HG03095 (cell line): ENCODE measurements around the gene KLHL14.

Source experiments
- ATAC-seq: cut with Tn5 transposase; IDR thresholded peaks from one replicate; pipeline ENCODE4 v1.9.1; 2021; ENCODE audit warnings: moderate library complexity; ENCODE audit not compliant: unreplicated experiment

KLHL14 gene

GRCh38 chr18:32770666-32771168 lies 2.1 kb downstream of the KLHL14 start:
- no peak for ATAC-seq

- ATAC-seq: no peak
Observed at GRCh38 chr18:32770054-32770665, 2.7 kb downstream of the KLHL14 start.

- ATAC-seq: no peak
Observed at GRCh38 chr18:32769586-32770053, 3.2 kb downstream of the KLHL14 start.

GRCh38 chr18:32769071-32769585 lies 3.7 kb downstream of the KLHL14 start:
- no peak for ATAC-seq

GRCh38 chr18:32767400-32767799 lies 5.4 kb downstream of the KLHL14 start:
- no peak for ATAC-seq

GRCh38 chr18:32764611-32765244 lies 8.1 kb downstream of the KLHL14 start:
- ATAC-seq: no peak

GRCh38 chr18:32763293-32763692 lies 9.5 kb downstream of the KLHL14 start:
- no peak for ATAC-seq

GRCh38 chr18:32761231-32761630 lies 11.6 kb downstream of the KLHL14 start:
- no peak for ATAC-seq

- peak; percentile 99 for ATAC-seq
Observed at GRCh38 chr18:32760391-32760790, 12.4 kb downstream of the KLHL14 start.

- no peak for ATAC-seq
Observed at GRCh38 chr18:32759611-32760167, 13.1 kb downstream of the KLHL14 start.

GRCh38 chr18:32754508-32755263 lies 18.1 kb downstream of the KLHL14 start:
- no peak for ATAC-seq

- no peak for ATAC-seq
Observed at GRCh38 chr18:32753656-32754260, 19.1 kb downstream of the KLHL14 start.

GRCh38 chr18:32750328-32750727 lies 22.5 kb downstream of the KLHL14 start:
- ATAC-seq: no peak

GRCh38 chr18:32749809-32750208 lies 23.0 kb downstream of the KLHL14 start:
- ATAC-seq: no peak

GRCh38 chr18:32742579-32742978 lies 30.2 kb downstream of the KLHL14 start:
- ATAC-seq: no peak

GRCh38 chr18:32735781-32736180 lies 37.0 kb downstream of the KLHL14 start:
- ATAC-seq: no peak

- ATAC-seq: no peak
Observed at GRCh38 chr18:32734442-32734841, 38.4 kb downstream of the KLHL14 start.

GRCh38 chr18:32732165-32732564 lies 40.7 kb downstream of the KLHL14 start:
- ATAC-seq: no peak

GRCh38 chr18:32730620-32731091 lies 42.2 kb downstream of the KLHL14 start:
- peak; percentile 97 for ATAC-seq

GRCh38 chr18:32730068-32730467 lies 42.8 kb downstream of the KLHL14 start:
- ATAC-seq: no peak
